CD4-positive, alpha-beta T cell (primary cell): ENCODE measurements around the gene DPH1. TPM values are rescaled to one million over a fixed set of nuclear protein-coding genes. Genes with fewer than 3 reads are reported as not detected.

Experiments used
- ATAC-seq: fragments of 200-7000 bp; cut with Tn5 transposase; one replicate; pipeline ENCODE4 v1.10.0; 2022; ENCODE audit warnings: mild to moderate bottlenecking; ENCODE audit not compliant: poor library complexity
- CTCF ChIA-PET: fragments of 350-600 bp; sonication (Branson Sonifier 250); formaldehyde crosslinking; loops from one replicate; lab custom pipeline; 2021; ENCODE audit warnings: antibody characterized with exemption, inconsistent platforms; lab: Charles Lee
- POLR2A ChIA-PET: fragments of 350-600 bp; sonication (Branson Sonifier 250); formaldehyde crosslinking; loops from one replicate; lab custom pipeline; 2021; ENCODE audit warnings: antibody characterized with exemption, inconsistent platforms; lab: Charles Lee
- DNase-seq, 14 experiments: peaks; one replicate each; pipeline ENCODE4 v3.0.0-alpha.2; 2013 to 2020; ENCODE audit warnings: mixed read lengths in 2 of 14
- H3K27ac ChIP-seq, 2 donors: one replicate each; pipeline versions ENCODE4 v1.5.1 to v1.7.0; 2013; ENCODE audit warnings: low read length in 2 of 2, low read depth in 1 of 2, mild to moderate bottlenecking in 1 of 2
- H3K27me3 ChIP-seq, 2 experiments: 1 replicate in 1 of 2; 2 replicates in 1 of 2; pipeline versions ENCODE4 v1.6.1 to v1.7.0; 2013; ENCODE audit warnings: low read length in 2 of 2, control low read depth in 1 of 2, mild to moderate bottlenecking in 1 of 2, moderate library complexity in 1 of 2; ENCODE audit not compliant: insufficient read depth in 2 of 2, control insufficient read depth in 1 of 2
- H3K36me3 ChIP-seq: one replicate; pipeline ENCODE4 v1.6.1; 2013; ENCODE audit warnings: low read length, control low read depth; ENCODE audit not compliant: insufficient read depth
- H3K4me1 ChIP-seq: one replicate; pipeline ENCODE4 v1.6.1; 2013; ENCODE audit warnings: low read length, control low read depth; ENCODE audit not compliant: insufficient read depth
- H3K4me3 ChIP-seq: one replicate; pipeline ENCODE4 v1.5.1; 2013; ENCODE audit warnings: mild to moderate bottlenecking, low read length, moderate library complexity
- H3K9me3 ChIP-seq, 2 experiments: 1 replicate in 1 of 2; 2 replicates in 1 of 2; pipeline versions ENCODE4 v1.6.1 to v1.7.0; 2013; ENCODE audit warnings: low read length in 2 of 2, mild to moderate bottlenecking in 2 of 2, control low read depth in 1 of 2, moderate library complexity in 1 of 2; ENCODE audit not compliant: control insufficient read depth in 1 of 2, insufficient read depth in 1 of 2
- H3K27ac Mint-ChIP-seq: one replicate; pipeline ENCODE4 v1.8.0; 2020; ENCODE audit warnings: mixed read lengths
- H3K27me3 Mint-ChIP-seq: one replicate; pipeline ENCODE4 v1.8.0; 2021; ENCODE audit warnings: mixed read lengths
- H3K36me3 Mint-ChIP-seq: one replicate; pipeline ENCODE4 v1.8.0; 2021; ENCODE audit warnings: low read depth, mixed read lengths
- H3K4me1 Mint-ChIP-seq: one replicate; pipeline ENCODE4 v1.8.0; 2021; ENCODE audit warnings: low read depth, mixed read lengths
- H3K4me3 Mint-ChIP-seq: one replicate; pipeline ENCODE4 v1.8.0; 2020; ENCODE audit warnings: mild to moderate bottlenecking, mixed read lengths
- H3K9me3 Mint-ChIP-seq: one replicate; pipeline ENCODE4 v1.8.0; 2020; ENCODE audit warnings: mixed read lengths
- CTCF ChIP-seq: fragments of 200-600 bp; IDR thresholded peaks from one replicate; pipeline ENCODE4 v1.8.0; 2022; ENCODE audit warnings: antibody characterized with exemption, mild to moderate bottlenecking
- intact Hi-C, 2 experiments: fragments of 100-400 bp; cut with DNase I in 1 of 2; cut with micrococcal nuclease in 1 of 2; formaldehyde crosslinking; loops; one replicate each; pipeline versions ENCODE4 v1.15.1 to v1.9.0; 2023 to 2025; cut with DNase I, micrococcal nuclease
- total RNA-seq, 174 experiments: library from RNA in 2 of 174; stranded (reverse) in 2 of 174; gene quantifications; one replicate each; pipeline ENCODE4 v1.2.3 and lab custom pipeline; 2021 to 2026

The DPH1 gene
- total RNA-seq, 2 experiments from 2014 or later: 96.4 to 101 TPM

- ChIA-PET POLR2A (no interaction called here), CTCF (no interaction called here)
- H3K27me3 ChIP-seq: no peaks in the 10 kb centered on the region
- no peak for ATAC-seq
- TF ChIP-seq CTCF: no peak
- no peak for DNase-seq
- H3K36me3 ChIP-seq: peaks cover 51% of the 10 kb centered on the region
- peaks cover 50% of the 10 kb centered on the region for H3K4me1 ChIP-seq
- Mint-ChIP-seq H3K27me3 (no peaks in the 10 kb centered on the region), H3K4me1 (peaks cover 20% of the 10 kb centered on the region), H3K9me3 (no peaks in the 10 kb centered on the region), H3K27ac (peak overlapping the region; percentile 65), H3K36me3 (peaks cover 76% of the 10 kb centered on the region), H3K4me3 (no peak overlapping the region)
- H3K9me3 ChIP-seq: no peaks in the 10 kb centered on the region
- H3K4me3 ChIP-seq: no peak overlapping the region
- no peak overlapping the region for H3K27ac ChIP-seq
- intact Hi-C loops: no loop called here
Measured at GRCh38 chr17:2084036-2084765, 54.2 kb downstream of the DPH1 start.

- TF ChIP-seq CTCF: no peak
- peaks cover 56% of the 10 kb centered on the region for H3K4me1 ChIP-seq
- Mint-ChIP-seq H3K36me3 (peaks cover 73% of the 10 kb centered on the region), H3K27me3 (no peaks in the 10 kb centered on the region), H3K9me3 (no peaks in the 10 kb centered on the region), H3K27ac (no peak overlapping the region), H3K4me3 (no peak overlapping the region), H3K4me1 (peaks cover 28% of the 10 kb centered on the region)
- peaks cover 51% of the 10 kb centered on the region for H3K36me3 ChIP-seq
- intact Hi-C loops: no loop called here
- H3K27ac ChIP-seq: no peak overlapping the region
- no peaks in the 10 kb centered on the region for H3K27me3 ChIP-seq
- no peaks in the 10 kb centered on the region for H3K9me3 ChIP-seq
- CTCF ChIA-PET: no interaction called here
- no peak overlapping the region for H3K4me3 ChIP-seq
- DNase-seq: no peak
- POLR2A ChIA-PET: no interaction called here
- ATAC-seq: no peak
Measured at GRCh38 chr17:2084766-2085647, 55.1 kb downstream of the DPH1 start.

- TF ChIP-seq CTCF: no peak
- H3K4me3 ChIP-seq: no peak overlapping the region
- H3K4me1 ChIP-seq: peaks cover 62% of the 10 kb centered on the region
- ChIA-PET CTCF (no interaction called here), POLR2A (no interaction called here)
- H3K27me3 Mint-ChIP-seq: no peaks in the 10 kb centered on the region
- H3K27ac Mint-ChIP-seq: no peak overlapping the region
- peaks cover 34% of the 10 kb centered on the region for H3K4me1 Mint-ChIP-seq
- intact Hi-C loops: no loop called here
- H3K36me3 Mint-ChIP-seq: peaks cover 68% of the 10 kb centered on the region
- no peaks in the 10 kb centered on the region for H3K9me3 Mint-ChIP-seq
- H3K27ac ChIP-seq: no peak overlapping the region
- no peaks in the 10 kb centered on the region for H3K27me3 ChIP-seq
- ATAC-seq (no peak), DNase-seq (no peak)
- H3K9me3 ChIP-seq: no peaks in the 10 kb centered on the region
- peaks cover 49% of the 10 kb centered on the region for H3K36me3 ChIP-seq
- H3K4me3 Mint-ChIP-seq: no peak overlapping the region
Measured at GRCh38 chr17:2085648-2085949, 55.6 kb downstream of the DPH1 start.
